K562 (cell line): ENCODE results near the gene AP4E1. TPM values are rescaled to one million over a fixed set of nuclear protein-coding genes. Genes with fewer than 3 reads are reported as not detected.

Source experiments
- ATAC-seq: fragments of 200-7000 bp; cut with Tn5 transposase; 3 replicates; pipeline ENCODE4 v1.9.1; 2020; ENCODE audit warnings: moderate library complexity
- BruUV-seq: library from RNA; stranded (reverse); fragments of 400-500 nt; replicated peaks from 2 replicates; lab custom pipeline; 2021; lab: Mats Ljungman, UMichigan
- CTCF ChIA-PET: fragments of 300-600 bp; formaldehyde crosslinking; extraction: SDS; loops from one replicate; lab custom pipeline; 2021; ENCODE audit warnings: low intra/inter-chr PET ratio; lab: Yijun Ruan, JAX
- POLR2A ChIA-PET: fragments of 300-600, 350-650 bp; sonication (Branson Sonifier 250); formaldehyde crosslinking; extraction: SDS; loops from one replicate; lab custom pipeline; 2021; ENCODE audit warnings: antibody characterized with exemption, inconsistent platforms; lab: Yijun Ruan, JAX
- DNase-seq, 4 experiments: peaks; one replicate each; pipeline versions ENCODE4 v3.0.0 to v3.0.0-alpha.2; 2011 to 2018; ENCODE audit warnings: low spot score in 3 of 4, mixed read lengths in 3 of 4; ENCODE audit errors: extremely low read depth in 1 of 4
- FAIRE-seq: peaks from 2 replicates; lab custom pipeline; 2011; peaks lifted over from hg19 to GRCh38; lab: Jason Lieb, UNC
- H2AFZ ChIP-seq: 2 replicates; pipeline ENCODE4 v1.6.0; 2011; ENCODE audit warnings: low read depth, low read length, control low read depth, inconsistent platforms
- H3K27ac ChIP-seq: fragments of 200-600 bp; 3 replicates; pipeline ENCODE4 v1.8.0; 2011; ENCODE audit warnings: low read depth, mild to moderate bottlenecking, control low read depth, inconsistent platforms, low read length, moderate library complexity, mixed read lengths; ENCODE audit errors: extremely low read depth
- H3K27me3 ChIP-seq, 2 experiments: fragments of 300-600 bp in 1 of 2; 2 replicates in 1 of 2; 3 replicates in 1 of 2; pipeline versions ENCODE4 v1.6.0 to v1.8.0; 2011; ENCODE audit warnings: inconsistent platforms in 2 of 2, low read length in 2 of 2, mild to moderate bottlenecking in 1 of 2, mixed read lengths in 1 of 2, moderate library complexity in 1 of 2; ENCODE audit not compliant: control insufficient read depth in 2 of 2, insufficient read depth in 2 of 2
- H3K36me3 ChIP-seq: fragments of 300-600 bp; 3 replicates; pipeline ENCODE4 v1.8.0; 2011; ENCODE audit warnings: mild to moderate bottlenecking, low read length, inconsistent platforms; ENCODE audit not compliant: control insufficient read depth, insufficient read depth
- H3K4me1 ChIP-seq, 2 experiments: fragments of 200-600 bp in 1 of 2; replicated peaks in 1 of 2; 2 replicates in 1 of 2; 3 replicates in 1 of 2; pipeline versions ENCODE4 v1.5.1 to v1.8.0; 2011; ENCODE audit warnings: inconsistent platforms in 2 of 2, low read length in 2 of 2, mild to moderate bottlenecking in 1 of 2, mixed read lengths in 1 of 2, moderate library complexity in 1 of 2; ENCODE audit not compliant: control insufficient read depth in 2 of 2, insufficient read depth in 2 of 2
- H3K4me2 ChIP-seq: 2 replicates; pipeline ENCODE4 v1.6.1; 2011; ENCODE audit warnings: low read length, control low read depth, inconsistent platforms, mixed read lengths; ENCODE audit not compliant: insufficient read depth
- H3K4me3 ChIP-seq: fragments of 200-600 bp; sonication (generic), shearing (Covaris generic); 2 replicates; pipeline ENCODE4 v1.5.1; 2016; ENCODE audit warnings: control low read depth, inconsistent platforms
- H3K79me2 ChIP-seq: fragments of 200-600 bp; 3 replicates; pipeline ENCODE4 v1.8.0; 2011; ENCODE audit warnings: low read length, inconsistent platforms; ENCODE audit not compliant: control insufficient read depth, insufficient read depth
- H3K9ac ChIP-seq, 2 experiments: 2 replicates each; pipeline versions ENCODE4 v1.6.0 to v1.6.1; 2011; ENCODE audit warnings: low read depth in 2 of 2, low read length in 2 of 2, control low read depth in 1 of 2, inconsistent platforms in 1 of 2, mild to moderate bottlenecking in 1 of 2, mixed read lengths in 1 of 2; ENCODE audit not compliant: insufficient read depth in 1 of 2
- H3K9me1 ChIP-seq: one replicate; pipeline ENCODE4 v1.6.0; 2011; ENCODE audit warnings: inconsistent platforms, mild to moderate bottlenecking, low read length, moderate library complexity; ENCODE audit not compliant: control insufficient read depth, insufficient read depth
- H3K9me3 ChIP-seq: replicated peaks from 2 replicates; pipeline ENCODE4 v1.5.1; 2011; ENCODE audit warnings: low read depth, low read length, inconsistent platforms; ENCODE audit not compliant: control insufficient read depth, insufficient read depth
- H4K20me1 ChIP-seq: replicated peaks from 2 replicates; pipeline ENCODE4 v1.6.1; 2011; ENCODE audit warnings: low read length, inconsistent platforms, mixed read lengths; ENCODE audit not compliant: control insufficient read depth, insufficient read depth
- JUND ChIP-seq, 2 experiments: IDR thresholded peaks; 2 replicates in 1 of 2; 3 replicates in 1 of 2; pipeline ENCODE4 v1.6.1; 2011; ENCODE audit warnings: borderline replicate concordance in 2 of 2, low read depth in 2 of 2, low read length in 2 of 2, improper control_type of control experiment in 1 of 2, missing biosample characterization in 1 of 2, missing genetic modification characterization in 1 of 2, missing genetic modification reagents in 1 of 2
- SOX6 ChIP-seq: fragments of 450-650 bp; IDR thresholded peaks from 2 replicates; pipeline ENCODE4 v1.6.1; 2014; ENCODE audit warnings: mild to moderate bottlenecking
- ZNF639 ChIP-seq, 2 experiments: fragments of 200-800 bp in 1 of 2; sonication (Bioruptor generic) in 1 of 2; sonication (generic) in 1 of 2; formaldehyde crosslinking in 1 of 2; IDR thresholded peaks in 1 of 2; conservative IDR thresholded peaks in 1 of 2; 2 replicates each; pipeline versions ENCODE4 v1.5.0 to v1.6.1; 2016 to 2020; ENCODE audit warnings: missing compliant biosample characterization in 1 of 2, missing genetic modification characterization in 1 of 2, missing genetic modification reagents in 1 of 2
- WGBS: fragments of 100-300 bp; shearing (Covaris generic); methylation state at CpG from one replicate; pipeline ENCODE4 v1.1.6; 2016; ENCODE audit warnings: low coverage, mixed read lengths; ENCODE audit not compliant: insufficient coverage; ENCODE audit errors: missing lambda C conversion rate; 5-methylcytosine and 5-hydroxymethylcytosine counted together
- in situ Hi-C: fragments of 300-500 bp; cut with MboI; formaldehyde crosslinking; loops from 4 replicates; pipeline ENCODE4 v1.15.0; 2018; ENCODE audit warnings: inconsistent platforms, mixed read lengths
- intact Hi-C: fragments of 100-400 bp; cut with micrococcal nuclease; formaldehyde crosslinking; loops from 2 replicates; pipeline ENCODE4 v1.14.2; 2022
- polyA plus RNA-seq, 8 experiments: library from polyadenylated mRNA; depleted of rRNA in 4 of 8; stranded (reverse) in 5 of 8; unstranded in 3 of 8; fragments of >200 nt; fragmentation: Nextera tagmentation in 2 of 8; fragmentation: Illumina TruSeq in 1 of 8; extraction: Ambion mirVana in 2 of 8; extraction: Trizol in 1 of 8; gene quantifications; 2 replicates each; pipeline versions ENCODE4 v1.2.1 to v1.2.3, GENCODE V29; 2011 to 2014; ENCODE audit warnings: inconsistent platforms in 1 of 8, missing spikeins in 1 of 8
- total RNA-seq, 7 experiments: library from RNA; depleted of rRNA in 6 of 7; stranded (reverse); fragments of >200 nt in 6 of 7; fragmentation: Illumina TruSeq in 2 of 7; extraction: Trizol in 2 of 7; gene quantifications; 2 replicates each; pipeline versions ENCODE4 v1.2.1 to v1.2.3, GENCODE V29; 2011 to 2021; ENCODE audit warnings: low replicate concordance in 1 of 7
- TF ChIP-seq, protein P1 (sequence below): fragments of 200-800 bp; sonication (Bioruptor generic); IDR thresholded peaks from 2 replicates; pipeline ENCODE4 v1.6.1; 2017; ENCODE audit warnings: missing genetic modification characterization, missing compliant biosample characterization
- TF ChIP-seq, protein P2 (sequence below): fragments of 250-450 bp; sonication (Bioruptor Pico); IDR thresholded peaks from 2 replicates; pipeline ENCODE4 v1.8.0; 2022; ENCODE audit warnings: moderate library complexity, mild to moderate bottlenecking, inconsistent platforms
- TF ChIP-seq, protein P3 (sequence below): sonication (generic); formaldehyde crosslinking; IDR thresholded peaks from 2 replicates; pipeline ENCODE4 v1.8.1; 2022; ENCODE audit warnings: missing genetic modification reagents

Gene AP4E1
- total and polyA plus RNA-seq, 9 of the 15 experiments (the other 6 are each of a cell fraction or from before 2014, with no cell fraction given) = 1.3 to 11.5 (median 4.4) TPM

- TF ChIP-seq, protein P1, sequence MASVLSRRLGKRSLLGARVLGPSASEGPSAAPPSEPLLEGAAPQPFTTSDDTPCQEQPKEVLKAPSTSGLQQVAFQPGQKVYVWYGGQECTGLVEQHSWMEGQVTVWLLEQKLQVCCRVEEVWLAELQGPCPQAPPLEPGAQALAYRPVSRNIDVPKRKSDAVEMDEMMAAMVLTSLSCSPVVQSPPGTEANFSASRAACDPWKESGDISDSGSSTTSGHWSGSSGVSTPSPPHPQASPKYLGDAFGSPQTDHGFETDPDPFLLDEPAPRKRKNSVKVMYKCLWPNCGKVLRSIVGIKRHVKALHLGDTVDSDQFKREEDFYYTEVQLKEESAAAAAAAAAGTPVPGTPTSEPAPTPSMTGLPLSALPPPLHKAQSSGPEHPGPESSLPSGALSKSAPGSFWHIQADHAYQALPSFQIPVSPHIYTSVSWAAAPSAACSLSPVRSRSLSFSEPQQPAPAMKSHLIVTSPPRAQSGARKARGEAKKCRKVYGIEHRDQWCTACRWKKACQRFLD = peak; percentile 69; the same call in 1 of the 2 replicates
- TF ChIP-seq, protein P2, sequence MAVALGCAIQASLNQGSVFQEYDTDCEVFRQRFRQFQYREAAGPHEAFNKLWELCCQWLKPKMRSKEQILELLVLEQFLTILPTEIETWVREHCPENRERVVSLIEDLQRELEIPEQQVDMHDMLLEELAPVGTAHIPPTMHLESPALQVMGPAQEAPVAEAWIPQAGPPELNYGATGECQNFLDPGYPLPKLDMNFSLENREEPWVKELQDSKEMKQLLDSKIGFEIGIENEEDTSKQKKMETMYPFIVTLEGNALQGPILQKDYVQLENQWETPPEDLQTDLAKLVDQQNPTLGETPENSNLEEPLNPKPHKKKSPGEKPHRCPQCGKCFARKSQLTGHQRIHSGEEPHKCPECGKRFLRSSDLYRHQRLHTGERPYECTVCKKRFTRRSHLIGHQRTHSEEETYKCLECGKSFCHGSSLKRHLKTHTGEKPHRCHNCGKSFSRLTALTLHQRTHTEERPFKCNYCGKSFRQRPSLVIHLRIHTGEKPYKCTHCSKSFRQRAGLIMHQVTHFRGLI = peak; percentile 24; the same call in 1 of the 2 replicates
- TF ChIP-seq SOX6 = no peak
Measured at GRCh38 chr15:50881121-50882048, 27.1 kb upstream of the AP4E1 start (continued).

DNA sequence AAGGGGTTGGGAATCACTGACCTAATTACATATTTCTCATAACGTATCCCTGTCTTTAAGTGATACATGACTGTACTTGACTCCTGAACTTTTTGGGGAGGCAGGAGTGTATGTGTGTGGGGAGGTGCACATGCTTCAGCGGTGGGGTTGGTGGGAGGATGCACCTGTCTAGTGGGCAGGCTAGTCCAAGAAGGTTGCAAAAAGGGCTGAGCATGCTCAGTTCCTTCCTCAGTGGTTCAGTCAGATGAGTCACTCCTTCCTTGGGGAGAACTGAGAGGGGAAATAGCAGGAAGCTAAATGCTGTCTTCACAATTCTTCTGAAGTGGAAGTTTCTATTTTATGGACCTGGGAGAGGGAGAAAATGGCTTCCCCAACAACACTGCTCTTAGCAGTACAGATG is 24.6 kb upstream of the AP4E1 start:
- H3K9me3 ChIP-seq = no peaks in the 10 kb centered on the region
- no peak overlapping the region for H3K9ac ChIP-seq
- FAIRE-seq = peak; percentile 48
- H3K4me1 ChIP-seq = peaks cover 0 to 11% of the 10 kb centered on the region in 2 experiments; a peak in 2 of 5 replicates
- H3K9me1 ChIP-seq = no peaks in the 10 kb centered on the region
- H3K27ac ChIP-seq = no peak overlapping the region
- no peaks in the 10 kb centered on the region for H3K36me3 ChIP-seq
- no peaks in the 10 kb centered on the region for H4K20me1 ChIP-seq
- WGBS = 46% methylated on average over 2 of the region's 2 CpGs
- POLR2A ChIA-PET = no interaction called here
- no peaks in the 10 kb centered on the region for H3K79me2 ChIP-seq
- DNase-seq = peak in 1 of 4 experiments; percentile 31
- peak overlapping the region; percentile 21; the same call in 1 of the 2 replicates for H2AFZ ChIP-seq
- intact Hi-C loops = loop anchor here (10.0 kb wide), 2 partner anchors 119 to 349 kb away; partner anchors contain the start of gene SPPL2A
- BruUV-seq = no TSS peak
- H3K27me3 ChIP-seq = no peaks in the 10 kb centered on the region
- no peak overlapping the region for H3K4me2 ChIP-seq
- no peak overlapping the region for H3K4me3 ChIP-seq
- no peak for ATAC-seq
- in situ Hi-C loops = loop anchor here (5.0 kb wide), 1 partner anchor 217 kb away; no protein-coding TSS in a partner anchor
- CTCF ChIA-PET = no interaction called here
- TF ChIP-seq JUND (IDR thresholded peaks at IDR 0.05; ENCODE audit: borderline replicate concordance, low read depth, low read length) (peak; percentile 80; the same call in 1 of the 2 replicates), JUND (tag; IDR thresholded peaks at IDR 0.05; ENCODE audit: borderline replicate concordance, low read depth, low read length) (peak; percentile 70; the same call in 2 of the 3 replicates), ZNF639 (CRISPR knock-in tag; conservative IDR thresholded peaks at IDR 0.05 in 1 of 2, IDR thresholded peaks at IDR 0.05 in 1 of 2) (no peak)
- TF ChIP-seq, protein P3, sequence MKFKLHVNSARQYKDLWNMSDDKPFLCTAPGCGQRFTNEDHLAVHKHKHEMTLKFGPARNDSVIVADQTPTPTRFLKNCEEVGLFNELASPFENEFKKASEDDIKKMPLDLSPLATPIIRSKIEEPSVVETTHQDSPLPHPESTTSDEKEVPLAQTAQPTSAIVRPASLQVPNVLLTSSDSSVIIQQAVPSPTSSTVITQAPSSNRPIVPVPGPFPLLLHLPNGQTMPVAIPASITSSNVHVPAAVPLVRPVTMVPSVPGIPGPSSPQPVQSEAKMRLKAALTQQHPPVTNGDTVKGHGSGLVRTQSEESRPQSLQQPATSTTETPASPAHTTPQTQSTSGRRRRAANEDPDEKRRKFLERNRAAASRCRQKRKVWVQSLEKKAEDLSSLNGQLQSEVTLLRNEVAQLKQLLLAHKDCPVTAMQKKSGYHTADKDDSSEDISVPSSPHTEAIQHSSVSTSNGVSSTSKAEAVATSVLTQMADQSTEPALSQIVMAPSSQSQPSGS (CRISPR knock-in tag) = no peak
